ENCODE measurements around the gene SLIT3. TPM values are rescaled to one million over a fixed set of nuclear protein-coding genes. Genes with fewer than 3 reads are reported as not detected.

The SLIT3 gene
- total RNA-seq, 4 donors from 2014 or later = 0.97 to 6.1 (median 3.4) TPM

DNA sequence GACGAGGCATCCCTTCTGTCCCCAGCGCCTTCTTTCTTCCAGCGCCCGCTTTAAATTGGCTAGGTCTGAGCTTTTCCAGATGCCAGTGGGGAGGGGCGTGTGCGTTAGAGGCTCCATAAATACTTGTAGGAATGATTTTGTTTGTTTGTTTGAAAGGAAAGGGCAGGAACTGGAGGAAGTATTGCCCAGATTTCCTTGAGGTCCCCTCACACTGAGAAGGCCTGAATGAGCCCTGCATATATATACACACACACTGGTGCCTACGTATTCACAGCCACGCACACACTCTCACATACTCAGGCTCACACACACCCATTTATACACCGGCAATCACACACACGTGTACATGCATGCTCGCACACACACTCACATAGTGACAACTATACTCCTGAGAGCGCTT lies 1.0 kb upstream of the SLIT3 start:
- Histone ChIP-seq H3K9me3 (no peaks in the 10 kb centered on the region), H3K36me3 (no peaks in the 10 kb centered on the region), H3K27me3 (peaks cover 0 to 14% (median 4%) of the 10 kb centered on the region in 3 donors), H3K27ac (no peak overlapping the region), H3K4me3 (no peak overlapping the region), H3K4me1 (peaks cover 0 to 6% of the 10 kb centered on the region in 2 donors)
- in situ Hi-C loops (cut with MboI; ENCODE audit: low sequenced_read_pairs in 4 of 4) (loop anchor here in 3 of 4 donors (5.0 to 25.0 kb wide), 3 partner anchors 315 to 615 kb away; no protein-coding TSS in a partner anchor), intact Hi-C loops (cut with DNase I; ENCODE audit: low total_unique reads) (loop anchor here (1.0 to 10.0 kb wide), 3 partner anchors 177 to 315 kb away; partner anchors contain the start of gene SPDL1)
- TF ChIP-seq, protein P1, sequence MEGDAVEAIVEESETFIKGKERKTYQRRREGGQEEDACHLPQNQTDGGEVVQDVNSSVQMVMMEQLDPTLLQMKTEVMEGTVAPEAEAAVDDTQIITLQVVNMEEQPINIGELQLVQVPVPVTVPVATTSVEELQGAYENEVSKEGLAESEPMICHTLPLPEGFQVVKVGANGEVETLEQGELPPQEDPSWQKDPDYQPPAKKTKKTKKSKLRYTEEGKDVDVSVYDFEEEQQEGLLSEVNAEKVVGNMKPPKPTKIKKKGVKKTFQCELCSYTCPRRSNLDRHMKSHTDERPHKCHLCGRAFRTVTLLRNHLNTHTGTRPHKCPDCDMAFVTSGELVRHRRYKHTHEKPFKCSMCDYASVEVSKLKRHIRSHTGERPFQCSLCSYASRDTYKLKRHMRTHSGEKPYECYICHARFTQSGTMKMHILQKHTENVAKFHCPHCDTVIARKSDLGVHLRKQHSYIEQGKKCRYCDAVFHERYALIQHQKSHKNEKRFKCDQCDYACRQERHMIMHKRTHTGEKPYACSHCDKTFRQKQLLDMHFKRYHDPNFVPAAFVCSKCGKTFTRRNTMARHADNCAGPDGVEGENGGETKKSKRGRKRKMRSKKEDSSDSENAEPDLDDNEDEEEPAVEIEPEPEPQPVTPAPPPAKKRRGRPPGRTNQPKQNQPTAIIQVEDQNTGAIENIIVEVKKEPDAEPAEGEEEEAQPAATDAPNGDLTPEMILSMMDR (IDR thresholded peaks at IDR 0.05 in 4 of 5, conservative IDR thresholded peaks at IDR 0.05 in 1 of 5) = no peak
- TF ChIP-seq POLR2A (IDR thresholded peaks at IDR 0.05) = no peak
- DNase-seq (no peak), ATAC-seq (no peak)

GRCh38 chr5:169301386-169301934 lies 521 bp upstream of the SLIT3 start:
- no peak for ATAC-seq
- Histone ChIP-seq H3K4me1 (peaks cover 0 to 6% of the 10 kb centered on the region in 2 donors), H3K9me3 (no peaks in the 10 kb centered on the region), H3K4me3 (peak overlapping the region; percentile 20 to 48 (median 36)), H3K36me3 (no peaks in the 10 kb centered on the region), H3K27ac (no peak overlapping the region), H3K27me3 (peaks cover 0 to 14% (median 4%) of the 10 kb centered on the region in 3 donors)
- intact Hi-C loops (cut with DNase I; ENCODE audit: low total_unique reads) (loop anchor here (10.0 kb wide), 2 partner anchors 177 to 283 kb away; partner anchors contain the start of gene SPDL1), in situ Hi-C loops (cut with MboI; ENCODE audit: low sequenced_read_pairs in 4 of 4) (loop anchor here in 3 of 4 donors (5.0 to 25.0 kb wide), 3 partner anchors 314 to 614 kb away; no protein-coding TSS in a partner anchor)
- DNase-seq = no peak
- TF ChIP-seq, protein P1 (IDR thresholded peaks at IDR 0.05 in 4 of 5, conservative IDR thresholded peaks at IDR 0.05 in 1 of 5) = no peak
- no peak for TF ChIP-seq POLR2A (IDR thresholded peaks at IDR 0.05)

DNA sequence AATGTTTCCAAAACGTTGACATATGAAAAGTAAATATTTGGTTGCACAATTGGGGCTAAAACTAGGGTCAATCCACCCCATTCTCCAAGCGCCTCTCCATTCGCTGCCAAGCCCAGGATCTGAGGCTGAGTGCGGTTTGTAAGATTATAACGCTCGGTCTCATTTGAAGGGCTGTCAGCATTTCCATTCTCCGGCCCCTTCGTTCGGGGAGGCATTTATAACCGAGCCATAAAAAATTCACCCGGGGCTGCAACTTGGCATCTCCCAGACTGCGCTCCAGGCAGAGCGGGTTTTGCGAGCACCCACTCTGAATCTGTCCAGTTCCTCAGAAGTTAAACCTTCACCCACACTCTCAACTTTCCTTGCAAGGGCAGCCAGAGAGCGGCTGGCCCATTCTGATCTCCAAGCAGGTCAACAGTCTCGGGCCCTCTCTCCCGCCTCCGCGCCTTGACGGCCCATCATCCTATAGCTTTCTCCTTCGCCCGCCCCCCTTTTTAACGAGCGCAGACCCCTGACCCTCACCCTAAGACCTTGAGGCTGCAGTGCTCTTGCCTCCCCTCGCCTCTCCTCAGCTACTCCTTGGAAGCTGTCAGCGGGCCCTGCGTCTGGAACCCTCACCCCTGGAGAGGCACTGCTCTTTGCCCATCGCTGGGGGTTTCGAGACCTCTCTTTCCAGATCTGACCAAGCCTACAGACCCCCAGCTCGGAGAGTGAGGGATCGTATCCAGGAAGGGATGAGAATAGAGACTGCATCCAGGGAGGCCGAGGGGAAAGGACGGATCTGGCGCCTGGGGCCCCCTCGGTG lies 1.1 kb downstream of the SLIT3 start:
- DNase-seq = no peak
- no peak for TF ChIP-seq POLR2A (IDR thresholded peaks at IDR 0.05)
- TF ChIP-seq, protein P1 (IDR thresholded peaks at IDR 0.05 in 4 of 5, conservative IDR thresholded peaks at IDR 0.05 in 1 of 5) = no peak
- intact Hi-C loops (cut with DNase I; ENCODE audit: low total_unique reads) = loop anchor here (10.0 kb wide), 2 partner anchors 175 to 285 kb away; partner anchors contain the start of gene SPDL1
- no peaks in the 10 kb centered on the region for H3K9me3 ChIP-seq
- peak in 1 of 2 donors; percentile 25 for ATAC-seq
- H3K4me3 ChIP-seq = peak overlapping the region; percentile 28 to 48 (median 40)
- in situ Hi-C loops (cut with MboI; ENCODE audit: low sequenced_read_pairs in 4 of 4) = loop anchor here (5.0 to 25.0 kb wide), 3 partner anchors 313 to 613 kb away; no protein-coding TSS in a partner anchor
- H3K4me1 ChIP-seq = peaks cover 0 to 6% of the 10 kb centered on the region in 2 donors
- H3K27me3 ChIP-seq = peaks cover 0 to 14% (median 4%) of the 10 kb centered on the region in 3 donors
- H3K36me3 ChIP-seq = no peaks in the 10 kb centered on the region
- peak overlapping the region; percentile 44 to 54 (median 50) for H3K27ac ChIP-seq

DNA sequence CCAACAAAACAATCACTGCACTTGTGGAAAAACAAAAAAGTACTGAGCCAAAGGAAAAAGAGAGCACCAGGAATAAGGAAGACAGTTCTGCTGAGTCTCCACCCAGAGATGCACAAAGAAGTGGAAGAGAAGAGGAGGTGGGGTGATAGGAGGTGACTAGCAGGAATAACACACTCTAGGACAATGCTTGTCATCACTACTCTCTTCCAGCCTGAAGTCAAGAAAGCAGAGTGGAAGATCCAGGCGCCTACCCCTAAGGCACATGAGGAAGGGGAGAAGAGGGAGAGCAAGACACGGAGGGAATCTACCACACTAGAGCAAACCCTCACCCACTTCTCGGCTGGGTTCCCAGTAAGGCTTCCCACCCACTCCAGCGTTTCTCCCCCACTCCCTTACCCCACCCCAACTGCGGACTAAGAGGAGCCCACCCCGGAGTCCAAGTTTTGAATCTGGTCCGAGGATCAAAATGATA lies 1.7 kb downstream of the SLIT3 start:
- Histone ChIP-seq H3K9me3 (no peaks in the 10 kb centered on the region), H3K4me3 (peak overlapping the region in 3 of 4 donors; percentile 28 to 48 (median 42)), H3K27me3 (peaks cover 0 to 14% (median 4%) of the 10 kb centered on the region in 3 donors), H3K27ac (peak overlapping the region in 1 of 4 donors; percentile 54), H3K36me3 (no peaks in the 10 kb centered on the region), H3K4me1 (peaks cover 0 to 6% of the 10 kb centered on the region in 2 donors)
- TF ChIP-seq POLR2A (IDR thresholded peaks at IDR 0.05) = no peak
- TF ChIP-seq, protein P1 (IDR thresholded peaks at IDR 0.05 in 4 of 5, conservative IDR thresholded peaks at IDR 0.05 in 1 of 5) = no peak
- in situ Hi-C loops (cut with MboI; ENCODE audit: low sequenced_read_pairs in 4 of 4) (loop anchor here in 1 of 4 donors (25.0 kb wide), 1 partner anchor 612 kb away; no protein-coding TSS in a partner anchor), intact Hi-C loops (cut with DNase I; ENCODE audit: low total_unique reads) (no loop called here)
- DNase-seq = no peak
- ATAC-seq = no peak

Data from gastrocnemius medialis (tissue), 4 donors.